ENCODE measurements around the gene MOB2.

MOB2 gene

GRCh38 chr11:1493650-1494244, 7.2 kb upstream of the MOB2 start:
- no peak for TF ChIP-seq Cebpa-rat (IDR thresholded peaks at IDR 0.05)
- peaks cover 0 to 15% (median 9%) of the 10 kb centered on the region in 11 experiments; a peak in 15 of 22 replicates for H3K9me3 ChIP-seq (replicated peaks in 1 of 11)
- peaks cover 68 to 100% (median 90%) of the 10 kb centered on the region in 11 experiments for H4K20me1 ChIP-seq
- peaks cover 0 to 16% (median 6%) of the 10 kb centered on the region in 11 experiments; a peak in 8 of 22 replicates for H3K36me3 ChIP-seq
- H3K27ac ChIP-seq, result no peak overlapping the region
- H3K9ac ChIP-seq, result no peak overlapping the region
- peaks cover 41 to 61% (median 47%) of the 10 kb centered on the region in 10 experiments for H3K4me1 ChIP-seq
- no peak overlapping the region for H3K4me3 ChIP-seq
- peak overlapping the region in 6 of 11 experiments; percentile 12 to 58 (median 32); a peak in 11 of 22 replicates for H3K4me2 ChIP-seq
- no peaks in the 10 kb centered on the region for H3K27me3 ChIP-seq

- H3K27ac ChIP-seq, result no peak overlapping the region
- no peak overlapping the region for H3K4me3 ChIP-seq
- peaks cover 0 to 6% (median 0%) of the 10 kb centered on the region in 11 experiments; a peak in 4 of 22 replicates for H3K36me3 ChIP-seq
- peaks cover 70 to 100% (median 90%) of the 10 kb centered on the region in 11 experiments for H4K20me1 ChIP-seq
- peaks cover 0 to 13% (median 9%) of the 10 kb centered on the region in 11 experiments; a peak in 15 of 22 replicates for H3K9me3 ChIP-seq (replicated peaks in 1 of 11)
- no peak overlapping the region for H3K9ac ChIP-seq
- H3K4me1 ChIP-seq, result peaks cover 54 to 72% (median 63%) of the 10 kb centered on the region in 10 experiments
- no peak for TF ChIP-seq Cebpa-rat (IDR thresholded peaks at IDR 0.05)
- H3K4me2 ChIP-seq, result peak overlapping the region in 5 of 11 experiments; percentile 34 to 79 (median 57); a peak in 7 of 22 replicates
- no peaks in the 10 kb centered on the region for H3K27me3 ChIP-seq
Observed at GRCh38 chr11:1491379-1491778, 4.8 kb upstream of the MOB2 start.

GRCh38 chr11:1490651-1491050, 4.1 kb upstream of the MOB2 start:
- no peak overlapping the region for H3K4me3 ChIP-seq
- no peak for TF ChIP-seq Cebpa-rat (IDR thresholded peaks at IDR 0.05)
- peak overlapping the region in 10 of 11 experiments; percentile 3 to 79 (median 49); a peak in 15 of 22 replicates for H3K4me2 ChIP-seq
- peaks cover 0 to 6% (median 3%) of the 10 kb centered on the region in 11 experiments; a peak in 11 of 22 replicates for H3K9me3 ChIP-seq (replicated peaks in 1 of 11)
- peaks cover 0 to 4% (median 0%) of the 10 kb centered on the region in 11 experiments; a peak in 2 of 22 replicates for H3K36me3 ChIP-seq
- no peaks in the 10 kb centered on the region for H3K27me3 ChIP-seq
- H3K27ac ChIP-seq, result no peak overlapping the region
- no peak overlapping the region for H3K9ac ChIP-seq
- peaks cover 74 to 100% (median 92%) of the 10 kb centered on the region in 11 experiments for H4K20me1 ChIP-seq
- H3K4me1 ChIP-seq, result peaks cover 61 to 79% (median 70%) of the 10 kb centered on the region in 10 experiments

DNA sequence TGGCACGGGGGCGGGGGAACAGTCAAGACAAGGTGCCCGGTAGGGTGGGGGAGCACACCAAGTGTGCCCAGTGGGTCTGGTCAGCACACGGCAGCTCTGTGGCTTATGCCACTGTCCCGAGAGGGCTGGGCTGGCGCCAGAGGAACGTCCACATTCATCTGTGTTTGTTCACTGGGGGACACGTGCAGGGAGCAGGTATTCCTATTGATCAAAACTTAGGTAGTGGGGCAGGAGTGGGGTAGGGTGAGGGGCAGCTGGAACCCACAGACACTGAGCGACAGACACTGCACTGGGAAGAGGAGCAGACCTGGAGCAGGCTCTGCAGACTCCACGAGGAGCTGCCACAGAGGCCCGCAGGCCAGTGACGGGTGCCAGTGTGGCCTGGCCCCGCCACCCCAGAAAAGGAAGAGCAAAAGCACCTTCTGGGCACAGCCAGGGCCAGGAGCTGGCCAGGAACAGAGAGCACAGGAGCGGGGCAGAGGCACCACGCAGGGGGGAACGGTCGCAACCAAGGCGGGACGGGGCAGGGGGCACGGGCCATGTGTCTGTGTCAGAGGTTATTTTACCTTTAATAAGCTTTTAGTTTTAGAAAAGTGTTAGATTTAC, 2.1 kb upstream of the MOB2 start:
- no peak overlapping the region for H3K4me3 ChIP-seq
- no peaks in the 10 kb centered on the region for H3K27me3 ChIP-seq
- peak overlapping the region in 1 of 11 experiments; percentile 41; a peak in 1 of 22 replicates for H3K9ac ChIP-seq
- no peaks in the 10 kb centered on the region for H3K9me3 ChIP-seq (replicated peaks in 1 of 11)
- H3K27ac ChIP-seq, result no peak overlapping the region
- H3K4me2 ChIP-seq, result peak overlapping the region; percentile 38 to 81 (median 72); a peak in 17 of 22 replicates
- TF ChIP-seq Cebpa-rat (IDR thresholded peaks at IDR 0.05), result no peak
- peaks cover 52 to 90% (median 79%) of the 10 kb centered on the region in 10 experiments for H3K4me1 ChIP-seq
- peaks cover 94 to 100% (median 100%) of the 10 kb centered on the region in 11 experiments for H4K20me1 ChIP-seq
- peaks cover 0 to 7% (median 0%) of the 10 kb centered on the region in 11 experiments; a peak in 2 of 22 replicates for H3K36me3 ChIP-seq

DNA sequence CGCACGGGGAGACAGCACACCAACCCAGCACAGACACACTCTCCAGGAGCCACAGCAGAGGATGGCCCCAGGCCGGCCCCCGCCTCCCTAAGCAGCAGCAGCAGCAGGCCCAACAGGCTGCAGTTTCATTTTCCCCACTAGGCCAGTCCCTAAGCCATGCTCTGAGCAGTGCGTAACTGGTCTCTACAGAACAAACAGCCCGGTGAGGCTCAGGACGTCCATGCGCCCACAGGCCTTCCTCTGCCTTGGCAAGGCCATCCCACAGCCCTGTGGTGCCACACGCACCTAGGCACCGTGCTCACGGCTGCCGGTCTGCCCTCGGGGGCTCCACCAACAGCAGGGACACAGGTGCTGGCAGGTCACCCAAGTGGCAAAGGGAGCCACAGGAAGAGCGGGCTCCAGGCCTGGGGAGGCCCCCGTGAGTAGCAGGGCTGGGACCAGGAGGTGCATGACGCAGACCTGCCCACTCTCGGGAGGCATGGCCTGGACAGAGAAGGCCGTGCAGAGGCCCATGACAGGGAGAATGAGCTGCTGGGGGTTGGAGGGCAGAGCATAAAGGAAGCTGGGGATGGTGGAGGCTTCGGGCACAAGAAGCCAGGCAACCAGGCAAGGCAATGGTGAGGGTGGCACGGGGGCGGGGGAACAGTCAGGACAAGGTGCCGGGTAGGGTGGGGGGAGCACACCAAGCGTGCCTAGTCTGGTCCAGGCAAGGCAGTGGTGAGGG, 1.4 kb upstream of the MOB2 start:
- TF ChIP-seq Cebpa-rat (IDR thresholded peaks at IDR 0.05), result no peak
- H4K20me1 ChIP-seq, result peaks cover 95 to 100% (median 100%) of the 10 kb centered on the region in 11 experiments
- no peaks in the 10 kb centered on the region for H3K9me3 ChIP-seq (replicated peaks in 1 of 11)
- H3K4me1 ChIP-seq, result peaks cover 45 to 85% (median 76%) of the 10 kb centered on the region in 10 experiments
- H3K27ac ChIP-seq, result peak overlapping the region in 5 of 11 experiments; percentile 10 to 44 (median 24); a peak in 7 of 22 replicates
- peak overlapping the region in 9 of 11 experiments; percentile 2 to 57 (median 38); a peak in 14 of 22 replicates for H3K9ac ChIP-seq
- H3K4me3 ChIP-seq, result no peak overlapping the region
- H3K4me2 ChIP-seq, result peak overlapping the region; percentile 40 to 81 (median 72); a peak in 21 of 22 replicates
- peaks cover 0 to 7% (median 0%) of the 10 kb centered on the region in 11 experiments; a peak in 2 of 22 replicates for H3K36me3 ChIP-seq
- no peaks in the 10 kb centered on the region for H3K27me3 ChIP-seq

DNA sequence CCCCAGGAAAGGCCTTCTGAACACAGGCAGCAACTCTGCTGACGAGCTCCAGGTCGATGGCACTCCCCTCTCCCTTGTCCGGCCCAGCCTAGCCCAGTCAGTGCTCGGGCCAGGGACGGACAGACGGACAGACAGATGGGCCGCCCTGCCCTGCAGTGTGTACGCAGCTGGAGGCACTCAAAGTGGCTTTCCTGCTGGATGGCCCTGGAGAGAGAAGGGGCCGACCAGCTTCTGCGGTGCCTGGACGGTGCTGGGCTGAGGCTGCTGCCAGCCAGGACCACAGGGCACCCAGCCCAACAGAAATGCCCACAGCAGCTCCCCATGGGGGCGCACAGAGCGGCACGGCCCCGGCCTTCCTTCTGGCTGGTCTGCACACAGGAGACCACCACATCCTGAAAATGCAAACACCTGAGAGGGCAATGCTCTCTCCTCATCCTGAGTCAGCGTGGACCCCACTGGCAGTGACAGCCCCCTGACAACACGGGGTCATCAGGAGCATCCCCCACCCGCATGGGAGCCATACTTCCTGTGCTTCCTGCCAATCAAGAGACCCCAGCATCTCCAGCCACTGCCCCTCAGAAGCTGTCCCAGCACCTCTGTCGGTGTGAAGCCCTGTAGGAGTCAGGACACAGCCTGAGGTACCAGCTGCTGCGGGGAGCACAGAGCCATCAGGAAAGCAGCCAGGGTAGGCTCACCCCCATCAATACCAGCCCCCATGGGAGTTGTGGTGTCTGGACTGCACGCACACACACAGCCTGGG, 692 bp upstream of the MOB2 start:
- peak overlapping the region in 8 of 11 experiments; percentile 7 to 57 (median 41); a peak in 13 of 22 replicates for H3K9ac ChIP-seq
- H3K36me3 ChIP-seq, result peaks cover 0 to 8% (median 0%) of the 10 kb centered on the region in 11 experiments; a peak in 4 of 22 replicates
- H3K4me3 ChIP-seq, result no peak overlapping the region
- peak overlapping the region in 3 of 11 experiments; percentile 10 to 44 (median 17); a peak in 3 of 22 replicates for H3K27ac ChIP-seq
- no peaks in the 10 kb centered on the region for H3K9me3 ChIP-seq (replicated peaks in 1 of 11)
- H3K4me2 ChIP-seq, result peak overlapping the region; percentile 40 to 81 (median 72); a peak in 21 of 22 replicates
- no peak for TF ChIP-seq Cebpa-rat (IDR thresholded peaks at IDR 0.05)
- no peaks in the 10 kb centered on the region for H3K27me3 ChIP-seq
- H4K20me1 ChIP-seq, result peaks cover 97 to 100% (median 100%) of the 10 kb centered on the region in 11 experiments
- peaks cover 39 to 79% (median 72%) of the 10 kb centered on the region in 10 experiments for H3K4me1 ChIP-seq

DNA sequence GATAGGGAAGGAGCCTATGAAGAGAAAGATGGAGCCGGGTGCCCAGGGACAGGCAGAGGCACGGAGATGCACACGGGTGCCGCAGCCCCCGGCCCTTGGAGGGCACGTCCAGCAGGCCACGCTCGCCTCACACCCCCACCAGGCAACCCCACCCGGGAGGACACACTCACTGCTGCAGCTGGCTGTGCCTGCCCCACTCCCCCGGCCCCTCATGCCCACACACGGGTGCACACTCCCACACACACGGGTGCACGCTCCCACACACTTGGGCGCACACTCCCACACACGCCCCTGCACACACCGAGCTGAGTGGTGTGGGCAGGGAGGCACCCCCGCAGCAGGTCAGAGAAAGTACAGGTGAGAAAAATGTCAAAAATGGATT, 1.1 kb downstream of the MOB2 start:
- no peak for TF ChIP-seq Cebpa-rat (IDR thresholded peaks at IDR 0.05)
- Histone ChIP-seq H3K9ac (no peak overlapping the region), H3K4me3 (no peak overlapping the region), H3K4me1 (peaks cover 39 to 69% (median 61%) of the 10 kb centered on the region in 10 experiments), H4K20me1 (peaks cover 97 to 100% (median 98%) of the 10 kb centered on the region in 11 experiments), H3K27me3 (no peaks in the 10 kb centered on the region), H3K36me3 (peaks cover under 1 to 20% (median 7%) of the 10 kb centered on the region in 11 experiments; a peak in 19 of 22 replicates), H3K4me2 (peak overlapping the region in 10 of 11 experiments; percentile 64 to 89 (median 72); a peak in 19 of 22 replicates), H3K9me3 (replicated peaks in 1 of 11) (no peaks in the 10 kb centered on the region), H3K27ac (0 out of 22 replicates have a peak overlapping the region, but pooled peaks of 1 of the 11 experiments have one; percentile 3)

Data from BLaER1 treated with 17β-estradiol and CSF1 and Interleukin-3, amounts not matched to agents 10 nM and 100 nM (cell line).